HG02943 (cell line): ENCODE data around the gene ANKEF1.

Source experiments
- ATAC-seq: cut with Tn5 transposase; IDR thresholded peaks from one replicate; pipeline ENCODE4 v1.9.1; 2021; ENCODE audit warnings: mild to moderate bottlenecking, low read depth, moderate library complexity; ENCODE audit not compliant: unreplicated experiment

Gene ANKEF1

DNA sequence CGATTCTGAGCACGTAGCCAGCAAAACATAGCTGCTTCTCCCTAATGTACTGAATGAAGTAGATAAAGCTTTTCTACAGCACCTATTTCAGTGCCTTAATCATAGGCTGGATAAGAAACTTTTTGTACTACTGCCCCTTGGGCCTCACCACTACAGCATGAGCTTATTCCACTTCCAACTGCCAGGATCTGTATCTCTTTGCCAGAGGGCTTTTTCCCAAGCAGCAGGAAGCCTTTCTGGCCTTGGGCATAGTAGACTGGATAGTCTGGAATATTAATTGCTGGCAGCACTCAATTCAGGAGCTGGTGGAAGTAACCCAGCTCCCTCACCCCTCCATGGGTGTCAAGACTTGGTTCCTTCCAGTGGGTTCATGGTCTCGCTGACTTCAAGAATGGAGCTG, 43.6 kb downstream of the ANKEF1 start:
- ATAC-seq, result no peak

GRCh38 chr20:10079964-10080363, 45.2 kb downstream of the ANKEF1 start:
- no peak for ATAC-seq

- no peak for ATAC-seq
Measured at GRCh38 chr20:10080574-10080973, 45.8 kb downstream of the ANKEF1 start.

GRCh38 chr20:10089871-10090587, 55.2 kb downstream of the ANKEF1 start:
- no peak for ATAC-seq

DNA sequence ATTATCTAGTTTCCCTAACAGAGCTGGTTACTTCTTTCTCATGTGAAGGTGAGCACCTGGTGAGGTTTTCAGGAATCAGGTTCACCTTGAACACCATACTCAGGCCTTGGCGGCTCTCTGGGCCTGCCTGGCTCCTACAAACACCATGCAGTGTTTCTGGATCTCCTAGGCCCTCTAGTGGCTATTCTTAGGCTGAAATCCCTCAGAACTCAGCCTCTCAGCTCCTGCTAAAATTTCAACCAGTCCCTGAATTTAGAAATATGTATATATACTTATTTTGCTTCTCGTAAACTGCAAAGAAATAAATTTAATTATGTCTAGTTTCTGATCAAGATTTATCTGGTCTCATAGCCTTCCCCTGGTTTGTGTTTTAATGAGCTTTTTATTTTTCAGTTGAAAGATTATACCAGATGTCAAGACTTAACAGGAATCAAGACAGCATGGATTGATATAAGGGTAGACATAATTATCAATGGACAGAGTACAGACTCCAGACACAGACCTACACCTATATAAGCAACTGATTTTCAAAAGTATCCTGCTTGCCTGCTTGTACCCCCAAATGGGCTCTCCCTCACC, 55.9 kb downstream of the ANKEF1 start:
- ATAC-seq, result no peak

- ATAC-seq, result no peak
Measured at GRCh38 chr20:10093087-10093591, 58.4 kb downstream of the ANKEF1 start.

DNA sequence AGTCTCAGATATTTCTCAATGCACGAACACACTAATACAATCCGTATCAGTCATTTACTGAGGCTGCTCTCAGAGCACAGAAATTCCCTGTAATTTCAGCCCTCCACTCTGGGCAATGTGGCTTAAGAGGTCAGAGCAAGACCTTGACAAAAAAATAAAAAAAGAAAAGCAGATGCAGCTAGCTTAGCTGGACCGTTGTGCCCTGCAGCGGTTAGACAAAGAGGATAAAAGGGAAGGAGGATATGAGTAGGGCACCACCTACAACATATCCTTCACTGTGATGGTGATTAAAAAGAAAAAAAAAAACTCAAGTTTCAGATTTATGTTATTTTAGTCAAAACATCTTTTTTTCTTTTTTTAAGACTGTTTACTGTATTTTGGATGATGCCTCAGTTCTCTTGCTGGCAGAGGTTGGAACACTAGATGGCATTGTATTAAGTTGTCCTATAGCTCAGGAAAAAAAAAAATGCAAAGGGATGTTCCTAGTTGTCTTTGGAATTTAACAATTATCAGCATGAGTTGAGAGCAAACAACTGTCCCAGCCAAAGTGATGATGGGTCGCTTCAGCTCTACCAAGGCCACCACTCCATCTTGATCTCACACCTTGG, 59.9 kb downstream of the ANKEF1 start:
- no peak for ATAC-seq

DNA sequence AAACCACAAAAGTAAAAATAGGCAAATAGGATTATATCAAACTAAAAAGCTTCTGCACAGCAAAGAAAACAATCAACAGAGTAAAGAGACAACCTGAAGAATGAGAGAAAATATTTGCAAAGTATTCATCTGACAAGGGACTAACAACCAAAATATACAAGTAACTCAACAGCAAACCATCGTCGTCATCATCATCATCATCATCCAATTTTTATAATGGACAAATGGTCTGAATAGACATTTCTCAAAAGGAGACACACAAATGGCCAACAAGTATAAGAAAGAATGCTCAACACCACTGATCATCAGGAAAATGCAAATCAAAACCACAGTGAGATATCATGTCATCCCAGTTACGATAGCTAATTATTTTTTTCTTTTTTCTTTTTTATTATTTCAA, 62.0 kb downstream of the ANKEF1 start:
- ATAC-seq, result no peak

- ATAC-seq, result no peak
Measured at GRCh38 chr20:10105046-10105445, 70.3 kb downstream of the ANKEF1 start.
